Endothelial cell of umbilical vein (primary cell): Measurements from ENCODE around the gene RDH14.

Experiments
- CTCF ChIP-seq, 2 donors: IDR thresholded peaks; 1 replicate in 1 of 2; 2 replicates in 1 of 2; pipeline ENCODE4 v1.5.1; 2011; ENCODE audit warnings: low read length in 2 of 2, mild to moderate bottlenecking in 2 of 2, moderate library complexity in 2 of 2, control low read depth in 1 of 2, inconsistent platforms in 1 of 2, low read depth in 1 of 2; ENCODE audit not compliant: insufficient read depth in 1 of 2; ENCODE audit errors: extremely low read depth in 1 of 2
- EZH2 ChIP-seq: IDR thresholded peaks from 2 replicates; pipeline ENCODE4 v1.6.1; 2012; ENCODE audit warnings: borderline replicate concordance, low read depth, mild to moderate bottlenecking, moderate library complexity, low read length, inconsistent platforms; ENCODE audit not compliant: severe bottlenecking
- GATA2 ChIP-seq: IDR thresholded peaks from 2 replicates; pipeline ENCODE4 v1.7.0; 2011; ENCODE audit warnings: low read depth, mild to moderate bottlenecking, moderate library complexity, mixed read lengths, low read length; ENCODE audit not compliant: insufficient read length, insufficient read depth
- JUN ChIP-seq: IDR thresholded peaks from 2 replicates; pipeline ENCODE4 v1.6.1; 2011; ENCODE audit warnings: borderline replicate concordance, low read depth; ENCODE audit not compliant: insufficient read length, insufficient read depth
- MAX ChIP-seq: IDR thresholded peaks from 2 replicates; pipeline ENCODE4 v1.6.1; 2011; ENCODE audit not compliant: insufficient read depth, insufficient read length
- MYC ChIP-seq: IDR thresholded peaks from one replicate; pipeline ENCODE4 v1.6.1; 2011; ENCODE audit warnings: mild to moderate bottlenecking, low read depth, low read length
- POLR2A ChIP-seq: IDR thresholded peaks from 2 replicates; pipeline ENCODE4 v1.6.1; 2012; ENCODE audit warnings: low read depth, mild to moderate bottlenecking, control low read depth, low read length
- POLR2AphosphoS5 ChIP-seq: IDR thresholded peaks from 2 replicates; pipeline ENCODE4 v1.6.1; 2012; ENCODE audit warnings: low read depth, mild to moderate bottlenecking, control low read depth, low read length, moderate library complexity; ENCODE audit not compliant: insufficient read depth

GRCh38 chr2:18546567-18546966, 13.9 kb downstream of the RDH14 start:
- TF ChIP-seq POLR2AphosphoS5 (no peak), CTCF (IDR thresholded peaks at IDR 0.05; ENCODE audit: extremely low read depth in 1 of 2, insufficient read depth in 1 of 2, low read depth in 1 of 2, low read length in 2 of 2) (no peak), JUN (no peak), POLR2A (no peak), MAX (no peak), MYC (no peak), EZH2 (no peak), GATA2 (no peak)
